Fibroblast of peridontal ligament (primary cell): ENCODE data around the gene NLRP3.
A peak's percentile ranks its signal among the peaks of the same experiment; 100 is the strongest.
"Not testable (repeated sequence)": the region's sequence is repeated elsewhere in the genome, so short reads cannot be mapped to it uniquely, and the experiment has no call there.

Experiments used
- DNase-seq: peaks from one replicate; pipeline ENCODE4 v3.0.0-alpha.2; 2010; ENCODE audit errors: extremely low read depth

NLRP3 gene

GRCh38 chr1:247415423-247416361 is at the start of gene NLRP3:
NLRP3 (plus strand) TSS chr1:247416173; CDS start chr1:247418801, 2,628 bp downstream.
- DNase-seq, result no peak

- not testable (repeated sequence) for DNase-seq
These were observed 49.6 kb upstream of the NLRP3 start for GRCh38 chr1:247366345-247366744.

GRCh38 chr1:247366926-247367645 is 48.9 kb upstream of the NLRP3 start:
- DNase-seq, result no peak

GRCh38 chr1:247367786-247368422 is 48.1 kb upstream of the NLRP3 start:
- peak; percentile 17 for DNase-seq

GRCh38 chr1:247368490-247369145 is 47.4 kb upstream of the NLRP3 start:
- no peak for DNase-seq

GRCh38 chr1:247370786-247371732 is 44.9 kb upstream of the NLRP3 start:
- DNase-seq, result no peak

- DNase-seq, result no peak
These were observed 44.1 kb upstream of the NLRP3 start for GRCh38 chr1:247371801-247372259.

- DNase-seq, result peak; percentile 22
These were observed 42.2 kb upstream of the NLRP3 start for GRCh38 chr1:247373721-247374141.

GRCh38 chr1:247374651-247375334 is 41.2 kb upstream of the NLRP3 start:
- DNase-seq, result not testable (repeated sequence)

- DNase-seq, result no peak
These were observed 40.2 kb upstream of the NLRP3 start for GRCh38 chr1:247375747-247376146.

GRCh38 chr1:247376659-247377058 is 39.3 kb upstream of the NLRP3 start:
- no peak for DNase-seq

GRCh38 chr1:247377656-247378055 is 38.3 kb upstream of the NLRP3 start:
- DNase-seq, result not testable (repeated sequence)

GRCh38 chr1:247378334-247379073 is 37.5 kb upstream of the NLRP3 start:
- DNase-seq, result no peak

GRCh38 chr1:247385283-247385682 is 30.7 kb upstream of the NLRP3 start:
- DNase-seq, result no peak

GRCh38 chr1:247386217-247386616 is 29.8 kb upstream of the NLRP3 start:
- no peak for DNase-seq

GRCh38 chr1:247386687-247387086 is 29.3 kb upstream of the NLRP3 start:
- DNase-seq, result peak; percentile 34

GRCh38 chr1:247387096-247387495 is 28.9 kb upstream of the NLRP3 start:
- no peak for DNase-seq

- DNase-seq, result no peak
These were observed 28.4 kb upstream of the NLRP3 start for GRCh38 chr1:247387565-247387964.
